NK-92 (cell line): ENCODE results near the gene FBXO10.

Experiments
- DNase-seq: peaks from one replicate; lab custom pipeline; 2025; ENCODE audit not compliant: unreplicated experiment; lab: John Stamatoyannopoulos, UW

Gene FBXO10

DNA sequence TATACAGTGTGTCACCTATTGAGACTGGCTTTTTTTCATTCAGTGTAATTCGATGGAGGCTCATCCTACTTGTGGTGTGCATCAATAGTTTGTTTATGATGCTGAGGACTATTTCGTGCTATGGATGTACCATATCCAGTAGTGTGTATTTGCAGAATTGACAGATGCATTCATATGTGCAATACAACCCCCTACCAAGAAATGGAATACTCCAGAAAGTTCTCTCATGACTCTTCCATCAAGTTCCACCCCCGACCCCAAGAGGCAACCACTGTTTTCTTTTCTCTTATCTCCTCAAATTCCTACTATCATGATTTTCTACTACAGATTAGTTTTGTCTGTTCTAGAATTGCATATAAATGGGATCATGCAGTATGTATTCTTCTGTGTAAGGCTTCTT, 21.9 kb downstream of the FBXO10 start:
- no peak for DNase-seq

DNA sequence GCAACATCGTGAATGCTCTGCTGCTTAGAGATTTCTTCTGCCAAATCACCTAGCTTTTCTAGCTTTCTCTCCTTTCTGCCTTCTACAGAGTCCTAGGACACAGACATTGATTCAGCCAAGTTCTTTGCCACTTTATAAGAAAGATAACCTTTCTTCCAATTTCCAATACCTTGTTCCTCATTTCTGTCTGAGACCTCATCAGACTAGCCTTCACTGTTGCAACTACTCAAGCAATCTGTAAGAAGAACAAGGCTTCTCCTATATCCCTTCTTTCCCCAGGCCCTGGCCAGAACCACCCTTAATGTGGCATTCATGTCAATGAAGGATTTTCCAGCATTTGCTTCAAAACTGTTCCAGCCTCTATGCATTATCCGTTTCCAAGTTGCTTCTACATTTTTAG, 24.3 kb downstream of the FBXO10 start:
- DNase-seq = no peak

DNA sequence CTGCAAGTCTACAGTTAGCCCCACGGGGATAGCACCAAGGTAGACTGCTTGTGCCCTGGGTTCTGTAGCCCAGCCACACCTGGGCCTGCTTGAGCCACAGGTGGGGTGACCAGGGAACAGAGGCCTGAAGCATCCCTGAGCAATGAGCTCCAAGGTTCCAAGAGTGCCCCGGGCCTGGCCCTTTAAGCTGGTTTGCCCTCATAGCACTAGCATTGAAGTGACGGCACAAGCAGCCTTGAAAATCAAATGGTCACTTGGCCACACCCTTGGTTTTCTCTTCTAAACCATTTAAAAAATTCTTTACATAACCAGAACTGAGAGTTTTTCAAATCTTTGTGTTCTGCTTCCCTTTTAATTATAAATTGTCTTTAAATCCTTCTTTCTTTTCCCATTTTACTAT, 24.7 kb downstream of the FBXO10 start:
- no peak for DNase-seq

DNA sequence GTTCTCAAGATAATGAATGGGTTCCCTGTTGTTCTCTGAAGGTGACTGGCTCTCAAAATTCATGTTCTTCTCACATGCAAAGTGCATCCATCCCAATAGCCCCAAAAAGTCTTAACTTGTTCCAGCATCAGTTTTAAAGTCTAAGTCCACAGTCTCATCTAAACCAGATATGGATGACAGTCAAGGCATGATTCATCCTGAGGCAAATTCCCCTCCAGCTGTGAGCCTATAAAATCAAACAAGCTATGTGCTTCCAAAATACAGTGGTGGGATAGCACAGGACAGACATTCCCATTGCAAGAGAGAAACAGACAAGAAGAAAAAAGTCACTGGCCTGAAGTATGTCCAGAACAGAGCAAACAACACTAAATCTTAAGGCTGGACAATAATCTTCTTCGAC, 25.4 kb downstream of the FBXO10 start:
- no peak for DNase-seq

DNA sequence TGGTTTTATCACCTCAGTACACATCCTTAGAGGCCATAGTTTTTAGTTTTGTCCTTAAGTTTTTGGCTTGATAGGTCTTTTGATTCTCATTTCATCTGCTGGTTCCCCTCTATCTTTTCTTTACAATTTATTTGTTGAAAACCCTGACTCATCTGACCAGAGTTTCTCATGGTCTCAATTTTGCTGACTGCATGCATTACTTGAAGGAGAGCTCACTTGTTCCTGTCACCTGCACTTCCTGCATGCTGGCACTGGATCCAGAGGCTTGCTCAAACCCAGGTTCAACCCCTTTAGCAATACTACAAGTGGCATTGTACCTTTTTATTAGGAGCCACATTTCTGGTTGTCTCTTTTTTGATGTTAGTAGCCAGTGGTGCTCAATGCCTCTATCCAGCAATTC, 26.7 kb downstream of the FBXO10 start:
- no peak for DNase-seq

DNA sequence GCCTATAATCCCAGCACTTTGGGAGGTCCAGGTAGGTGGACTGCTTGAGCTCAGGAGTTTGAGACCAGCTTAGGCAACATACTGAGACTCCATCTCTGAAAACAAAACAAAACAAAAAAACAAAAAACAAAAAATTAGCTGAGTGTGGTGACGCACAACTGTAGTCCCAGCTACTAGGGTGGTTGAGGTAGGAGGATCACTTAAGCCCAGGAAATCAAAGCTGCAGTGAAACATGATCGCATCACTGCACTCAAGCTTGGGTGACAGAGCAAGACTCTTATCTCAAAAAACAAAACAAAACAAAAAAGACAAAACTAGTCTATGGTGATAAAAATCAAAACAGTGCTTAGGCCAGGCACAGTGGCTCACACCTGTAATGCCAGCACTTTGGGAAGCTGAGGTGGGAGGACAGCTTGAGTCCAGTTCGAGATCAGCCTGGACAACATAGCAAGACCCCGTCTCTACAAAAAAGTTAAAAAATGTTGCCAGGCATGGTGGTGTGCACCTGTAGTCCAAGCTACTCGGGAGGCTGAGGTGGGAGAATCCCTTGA, 28.8 kb downstream of the FBXO10 start:
- no peak for DNase-seq

DNA sequence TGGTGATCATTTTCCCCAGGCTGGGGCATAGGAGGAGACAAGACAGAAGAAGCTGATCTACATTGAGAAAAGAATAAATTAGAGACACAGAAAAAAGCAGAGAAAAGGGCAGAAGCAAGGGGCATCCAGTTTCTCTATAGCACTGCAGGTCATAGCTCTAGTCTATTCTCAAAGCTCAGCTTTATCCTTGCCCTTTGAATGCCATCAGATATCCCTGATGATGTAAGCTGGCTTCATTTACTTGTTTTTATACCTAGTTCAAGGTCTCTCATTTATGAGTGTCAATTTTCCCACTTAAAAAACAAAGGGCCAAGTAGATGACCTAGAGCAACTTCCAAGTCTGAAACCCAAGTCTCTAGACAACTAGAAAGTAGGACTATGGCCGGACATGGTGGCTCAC, 32.7 kb downstream of the FBXO10 start:
- no peak for DNase-seq

DNA sequence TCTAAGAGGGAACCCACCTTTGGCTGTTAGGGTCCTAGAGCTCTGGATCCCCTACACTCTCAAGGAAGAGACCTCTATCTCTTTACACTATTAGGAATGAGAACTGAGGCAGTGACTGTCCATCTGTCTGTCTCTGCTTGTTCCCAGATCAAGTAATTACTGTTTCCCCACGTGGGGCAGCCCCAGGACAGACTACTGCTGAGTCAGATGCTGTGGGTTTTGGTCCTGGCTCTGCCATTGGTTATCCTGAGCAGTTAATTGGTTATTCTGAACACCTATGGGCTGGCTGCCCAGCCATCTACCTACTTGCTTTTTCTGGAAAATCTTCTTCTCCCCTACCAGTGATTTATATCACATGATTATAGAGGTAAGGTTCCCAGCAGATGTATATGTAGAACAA, 33.3 kb downstream of the FBXO10 start:
- no peak for DNase-seq

DNA sequence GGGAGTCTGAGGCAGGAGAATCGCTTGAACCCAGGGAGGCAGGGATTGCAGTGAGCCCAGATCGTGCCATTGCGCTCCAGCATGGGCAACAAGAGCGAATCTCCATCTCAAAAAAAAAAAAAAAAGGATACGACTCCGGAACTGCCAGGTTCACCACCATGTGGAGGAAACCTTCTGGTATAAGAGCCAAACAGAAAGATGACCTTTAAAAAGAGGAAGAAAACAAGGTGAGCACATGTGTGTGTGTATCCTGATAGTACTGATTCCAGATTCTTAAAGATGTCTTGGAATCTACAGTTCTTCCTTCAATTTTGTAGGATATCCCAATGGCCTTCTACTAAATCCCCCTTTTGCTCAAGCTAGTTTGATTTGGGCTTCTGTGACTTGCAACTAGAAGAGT, 33.7 kb downstream of the FBXO10 start:
- DNase-seq = no peak

DNA sequence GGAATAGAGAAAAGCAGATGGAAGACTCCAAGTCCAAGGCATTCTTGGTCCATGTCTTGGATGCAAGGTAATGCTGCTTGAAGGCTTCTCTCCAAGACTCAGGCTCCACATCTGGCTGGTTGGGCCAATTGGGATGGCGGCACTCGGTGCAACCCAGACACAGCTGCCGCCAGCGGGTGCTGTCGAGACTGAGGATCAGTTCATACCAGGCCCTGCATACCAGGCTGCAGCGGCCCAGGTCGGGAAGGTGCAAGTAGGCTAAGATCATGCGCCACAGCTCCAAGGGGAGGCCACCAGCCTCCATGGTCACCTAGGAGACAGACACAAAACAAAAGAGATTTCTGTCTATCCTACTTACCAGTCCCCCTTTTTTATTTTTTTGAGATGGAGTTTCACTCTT, 34.7 kb downstream of the FBXO10 start:
- no peak for DNase-seq

DNA sequence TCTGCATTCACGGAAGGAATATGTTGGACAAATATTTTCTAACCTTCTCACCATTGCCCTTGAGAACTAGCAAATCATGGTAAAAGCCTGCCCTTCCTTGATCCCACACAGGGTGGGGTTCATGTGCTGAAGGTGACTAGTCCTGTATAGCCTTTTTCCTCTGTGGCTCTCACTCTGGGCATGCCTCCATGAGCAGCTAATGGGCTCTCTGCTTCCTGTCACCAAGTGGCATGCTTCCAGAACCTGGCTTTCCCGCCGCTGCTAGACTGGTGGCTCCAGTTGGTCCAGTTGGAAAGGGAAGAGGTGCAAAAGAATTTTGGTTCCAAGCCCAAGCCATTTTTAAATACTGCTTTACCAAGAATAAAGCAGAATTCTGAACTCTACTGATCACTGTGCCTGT, 35.5 kb downstream of the FBXO10 start:
- DNase-seq = no peak

DNA sequence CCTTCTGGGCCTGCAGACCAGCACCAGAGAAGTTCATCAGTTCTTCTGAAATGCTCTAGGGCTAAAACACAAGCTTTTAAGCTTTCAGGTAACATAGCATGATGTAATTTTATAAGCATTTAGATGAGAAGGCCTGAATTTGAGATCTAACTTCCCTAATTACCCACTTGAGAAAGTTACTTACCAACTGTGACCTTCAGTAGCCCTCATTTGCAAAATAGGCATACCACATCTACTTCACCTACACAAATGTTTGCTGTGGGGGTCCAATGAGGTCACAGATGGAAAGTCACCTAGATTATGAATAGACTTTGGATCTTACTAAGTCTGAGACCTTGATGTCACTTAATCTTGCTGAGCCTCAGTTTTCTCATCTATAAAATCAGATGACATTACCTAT, 36.5 kb downstream of the FBXO10 start:
- DNase-seq = no peak

DNA sequence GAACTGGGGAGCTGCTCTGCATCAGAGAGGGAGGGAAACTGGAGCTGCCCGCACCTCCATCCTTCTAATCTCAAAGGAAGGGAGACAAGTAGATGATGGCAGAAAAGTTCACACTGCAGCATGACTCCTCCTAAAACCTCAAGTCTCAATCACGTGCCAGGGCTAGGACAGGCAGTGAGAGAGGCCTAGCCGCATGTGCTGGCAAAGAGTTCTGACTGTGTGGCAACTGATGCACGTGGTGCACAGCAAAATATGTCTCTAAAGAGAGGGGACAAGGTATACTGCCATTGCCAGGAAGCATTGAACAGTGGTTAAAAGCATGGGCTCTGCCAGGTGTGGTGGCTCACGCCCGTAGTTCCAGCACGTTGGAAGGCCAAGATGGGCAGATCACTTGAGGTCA, 38.1 kb downstream of the FBXO10 start:
- DNase-seq = no peak

DNA sequence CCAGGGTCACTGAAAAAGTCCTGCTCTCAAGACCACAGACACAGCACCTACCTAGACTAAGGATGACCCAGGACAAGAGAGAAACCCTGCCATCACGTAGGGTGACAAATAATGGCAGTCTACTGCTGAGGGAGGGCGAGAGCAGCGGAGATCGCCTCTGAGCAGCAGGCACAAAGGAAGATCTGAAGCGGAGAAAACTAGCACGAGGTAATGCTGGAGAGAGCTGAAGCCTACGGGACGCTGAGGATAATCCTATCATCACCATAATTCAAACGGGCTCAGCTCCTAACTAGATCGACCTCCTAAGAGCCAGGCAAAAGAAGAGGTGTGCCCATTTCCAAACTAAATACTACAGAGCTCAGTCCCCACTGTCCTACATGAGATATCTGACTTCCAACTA, 41.3 kb downstream of the FBXO10 start:
- DNase-seq = no peak

DNA sequence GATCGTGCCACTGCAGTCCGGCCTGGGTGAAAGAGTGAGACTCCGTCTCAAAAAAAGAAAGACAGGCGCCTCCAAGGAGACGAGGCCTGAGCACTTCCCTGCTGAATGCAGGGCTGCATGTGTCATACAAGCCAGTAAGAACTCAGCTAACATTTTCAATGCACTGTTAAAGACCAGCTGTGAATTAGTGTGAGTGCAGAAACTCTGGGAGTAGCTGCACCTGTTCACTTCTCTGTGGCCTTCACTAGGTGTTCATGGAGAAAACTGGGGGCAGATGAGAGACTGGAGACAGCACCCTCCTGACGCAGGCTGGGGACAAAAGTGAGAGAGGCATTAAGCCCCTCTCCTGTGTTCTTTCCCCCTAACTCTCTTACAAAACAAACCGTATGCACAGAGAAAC, 41.8 kb downstream of the FBXO10 start:
- DNase-seq = no peak

DNA sequence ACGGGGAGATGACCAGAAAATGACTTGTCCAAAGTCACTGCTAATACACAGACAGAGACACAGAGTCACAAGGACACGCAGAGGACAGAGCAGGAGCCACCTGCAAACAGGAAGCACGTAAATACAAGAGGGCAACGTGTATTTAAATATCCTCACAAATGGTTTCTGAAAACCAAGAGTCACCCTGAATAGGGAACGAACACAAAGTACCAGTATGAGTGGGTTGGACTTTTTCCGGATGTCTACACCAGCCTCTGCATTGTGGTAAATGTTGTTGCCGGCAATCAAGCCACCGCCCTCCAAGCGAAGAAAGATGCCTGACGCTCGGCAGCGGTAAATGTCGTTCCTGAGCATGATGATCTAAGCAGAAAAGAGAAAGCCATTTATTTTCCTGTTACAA, 44.5 kb downstream of the FBXO10 start:
- no peak for DNase-seq

DNA sequence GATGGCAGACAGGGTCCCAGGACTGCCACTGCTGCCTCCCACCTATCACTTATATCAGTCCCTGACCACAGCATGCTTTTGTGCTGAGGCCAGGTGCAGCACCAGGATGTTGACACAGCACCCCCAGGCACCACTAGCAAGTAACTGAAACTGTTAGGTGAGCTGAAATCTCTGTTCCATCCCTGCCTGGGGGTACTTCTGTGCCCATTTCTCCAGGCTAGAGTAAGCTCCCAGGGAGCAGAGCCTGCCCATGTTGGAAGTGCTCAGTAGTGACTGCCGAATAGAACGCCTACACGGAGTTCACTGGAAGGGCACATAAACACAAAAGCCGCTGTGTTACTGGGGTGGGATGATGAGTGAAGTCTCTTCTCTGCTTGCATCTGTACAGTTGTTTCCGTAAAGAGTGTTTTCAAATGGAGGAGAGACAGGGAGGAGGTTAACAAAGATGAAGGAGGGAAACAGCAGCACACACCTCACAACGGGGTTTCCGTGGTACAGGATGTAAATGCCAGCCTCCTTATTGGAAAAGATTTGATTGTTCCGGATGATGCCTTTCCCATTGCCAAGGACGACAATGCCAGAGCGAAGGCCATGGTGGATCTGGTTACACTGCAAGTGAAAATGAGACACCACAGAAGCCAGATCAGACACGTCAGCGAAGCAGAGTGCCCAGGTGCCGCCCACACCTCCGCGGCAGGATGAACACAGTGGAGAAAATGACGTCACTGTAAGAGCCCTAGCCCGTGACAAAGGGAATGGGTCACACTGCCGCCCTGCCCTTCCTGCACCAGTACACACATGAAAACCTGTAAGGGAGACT, 47.3 kb downstream of the FBXO10 start:
- DNase-seq = no peak

DNA sequence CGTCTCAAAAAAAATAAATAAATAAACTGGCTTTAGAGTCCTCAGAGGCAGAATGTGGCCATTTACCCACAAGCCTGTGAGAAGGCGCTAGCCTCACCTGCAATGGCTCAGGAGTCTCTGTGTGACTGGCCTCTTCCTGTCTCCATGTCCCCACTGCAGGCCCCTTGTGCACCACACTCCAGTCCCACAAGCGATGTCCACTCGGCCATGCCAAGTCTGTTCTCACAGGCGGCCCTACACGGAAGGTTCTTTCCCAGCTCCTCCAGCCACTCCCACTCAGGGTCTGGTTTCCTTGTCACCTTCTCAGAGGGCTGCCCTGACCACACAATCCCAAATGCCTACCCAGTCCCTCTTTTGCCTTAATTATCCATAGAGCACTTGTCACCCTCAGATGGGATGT, 52.3 kb downstream of the FBXO10 start:
- no peak for DNase-seq

DNA sequence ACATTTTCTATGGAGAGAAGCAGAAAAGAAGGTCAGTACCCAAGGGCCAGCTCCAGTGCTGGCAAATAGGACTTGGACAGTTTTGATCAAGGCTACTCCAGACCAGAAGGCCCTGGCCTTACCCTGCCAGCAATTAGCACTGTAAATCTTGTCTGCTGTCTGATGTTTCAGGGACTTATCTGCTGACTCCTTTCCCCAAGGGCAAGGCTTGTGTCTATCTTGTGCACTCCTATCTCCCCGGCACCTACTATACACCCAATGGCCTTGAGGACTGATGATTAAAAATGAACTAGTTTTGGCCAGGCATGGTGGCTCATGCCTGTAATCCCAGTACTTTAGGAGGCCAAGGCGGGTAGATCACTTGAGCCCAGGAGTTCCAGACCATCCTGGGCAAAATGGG, 53.2 kb downstream of the FBXO10 start:
- no peak for DNase-seq

DNA sequence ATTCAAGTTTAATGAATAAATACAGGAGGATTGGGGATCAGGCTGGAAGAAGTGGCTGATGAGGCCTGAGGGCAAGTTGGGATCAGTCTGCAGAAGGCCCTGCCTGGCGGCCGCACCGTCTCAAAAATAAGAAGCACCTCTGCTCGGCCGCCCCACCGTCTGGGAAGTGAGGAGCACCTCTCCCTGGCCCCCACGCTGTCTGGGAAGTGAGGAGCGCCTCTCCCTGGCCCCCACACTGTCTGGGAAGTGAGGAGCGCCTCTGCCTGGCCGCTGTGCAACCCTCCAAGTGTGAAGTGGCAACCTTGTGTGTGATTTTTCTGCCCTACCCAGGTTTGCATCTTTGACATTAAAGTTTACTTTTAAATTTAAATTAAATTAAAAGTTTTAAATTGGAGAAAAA, 55.1 kb downstream of the FBXO10 start:
- DNase-seq = no peak

DNA sequence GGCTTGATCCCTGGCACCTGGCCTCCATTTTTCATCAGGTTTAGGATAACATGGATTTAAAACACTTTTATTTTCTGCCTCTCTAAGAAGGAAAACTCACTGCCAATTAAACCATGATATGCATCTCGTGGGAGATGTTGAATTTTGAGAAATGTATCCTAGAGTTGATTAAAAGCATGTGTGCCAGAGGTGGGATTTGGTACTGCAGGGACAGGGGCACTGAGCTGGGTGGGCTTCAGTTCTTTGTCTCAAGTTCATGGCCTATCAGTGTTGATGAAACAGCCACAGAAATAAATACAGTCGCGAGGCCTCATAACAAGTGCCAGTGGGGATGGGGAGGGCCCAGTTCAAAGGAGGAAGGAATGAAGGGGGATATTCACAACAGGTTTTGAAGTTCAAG, 55.5 kb downstream of the FBXO10 start:
- no peak for DNase-seq

DNA sequence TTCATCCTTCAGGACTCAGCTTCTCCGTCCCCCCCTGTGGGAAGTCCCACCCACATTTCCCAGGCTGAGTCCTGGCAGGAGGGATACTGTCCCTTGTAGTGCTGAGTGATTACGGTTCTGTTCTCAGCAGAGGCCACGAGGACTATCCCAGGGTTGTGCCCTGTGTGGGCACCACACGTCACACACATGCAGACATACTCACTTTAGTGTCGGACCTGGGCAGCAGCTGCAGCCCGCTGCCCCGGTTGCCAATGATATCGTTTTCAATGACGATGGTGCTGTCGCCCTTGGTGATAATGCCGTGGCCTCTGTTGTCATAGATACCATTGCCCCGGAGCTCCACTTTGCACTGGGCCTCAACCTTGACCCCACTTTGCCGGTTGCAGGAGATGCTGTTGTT, 58.3 kb downstream of the FBXO10 start:
- no peak for DNase-seq

DNA sequence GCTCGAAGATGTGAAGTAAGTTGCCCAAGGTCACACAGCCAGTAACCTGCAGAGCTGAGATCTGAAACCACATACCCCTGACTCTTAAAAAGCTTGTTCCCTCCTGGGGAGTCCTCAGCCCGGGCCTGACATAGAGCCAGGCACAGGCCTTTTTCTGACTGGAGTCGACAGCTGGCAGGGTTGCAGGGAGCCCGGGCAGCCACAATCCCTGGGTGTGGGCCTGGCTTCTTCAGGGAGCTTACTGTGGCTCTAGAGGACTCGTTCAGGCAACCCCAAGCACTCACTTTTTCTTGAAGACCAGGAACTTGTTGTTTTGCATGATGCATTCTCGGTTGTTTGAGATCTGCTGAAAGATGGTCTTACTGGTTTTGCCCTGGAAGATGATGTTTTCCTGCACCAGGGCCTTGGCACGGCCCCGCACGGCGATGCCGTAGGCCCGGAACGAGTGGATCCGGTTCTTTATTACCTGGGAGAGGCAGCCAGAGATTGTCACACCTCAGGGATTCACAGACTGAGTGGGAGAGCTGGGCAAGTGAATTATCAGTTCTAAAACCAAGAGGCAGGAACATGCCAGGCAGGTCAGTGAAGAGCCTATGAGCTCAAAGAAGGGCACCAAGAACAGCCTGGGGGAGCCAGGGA, 60.4 kb downstream of the FBXO10 start:
- DNase-seq = no peak
